HepG2 (cell line): ENCODE results near the gene SUSD4.

Experiments used
- CCAR2 ChIP-seq: fragments of 200-400 bp; formaldehyde crosslinking; optimal IDR thresholded peaks from 2 replicates; pipeline ENCODE3; 2018; ENCODE audit warnings: low read depth, mild to moderate bottlenecking, low read length, moderate library complexity
- CHCHD3 ChIP-seq: sonication (generic); formaldehyde crosslinking; IDR thresholded peaks from 2 replicates; pipeline ENCODE4 v1.8.0; 2022; ENCODE audit warnings: mild to moderate bottlenecking, missing genetic modification reagents, moderate library complexity
- KLF12 ChIP-seq: sonication (generic); formaldehyde crosslinking; IDR thresholded peaks from 2 replicates; pipeline ENCODE4 v1.4.0; 2020; ENCODE audit warnings: missing genetic modification reagents, borderline replicate concordance
- PAX8 ChIP-seq: sonication (generic); formaldehyde crosslinking; IDR thresholded peaks from 2 replicates; pipeline ENCODE4 v1.8.0; 2022; ENCODE audit warnings: mild to moderate bottlenecking, missing genetic modification reagents, borderline replicate concordance
- ZHX2 ChIP-seq, 2 experiments: sonication (generic) in 1 of 2; formaldehyde crosslinking in 1 of 2; IDR thresholded peaks; 2 replicates each; pipeline versions ENCODE4 v1.6.1 to v1.9.0; 2014 to 2022; ENCODE audit warnings: antibody characterized with exemption in 1 of 2, borderline replicate concordance in 1 of 2, inconsistent platforms in 1 of 2, low read depth in 1 of 2, missing genetic modification reagents in 1 of 2
- ZNF138 ChIP-seq: sonication (generic); formaldehyde crosslinking; IDR thresholded peaks from 2 replicates; pipeline ENCODE4 v1.5.0; 2020; ENCODE audit warnings: mild to moderate bottlenecking, low read depth, missing genetic modification reagents
- ZNF253 ChIP-seq: sonication (generic); formaldehyde crosslinking; IDR thresholded peaks from 2 replicates; pipeline ENCODE4 v1.8.0; 2022; ENCODE audit warnings: mild to moderate bottlenecking, missing genetic modification reagents, borderline replicate concordance
- ZNF282 ChIP-seq: fragments of 450-650 bp; IDR thresholded peaks from 2 replicates; pipeline ENCODE4 v1.6.1; 2018; ENCODE audit not compliant: partially characterized antibody
- TF ChIP-seq, protein P1 (sequence below): sonication (generic); formaldehyde crosslinking; IDR thresholded peaks from 2 replicates; pipeline ENCODE4 v1.5.0; 2020; ENCODE audit warnings: mild to moderate bottlenecking, missing genetic modification reagents, moderate library complexity

GRCh38 chr1:223403184-223403815 is 39.3 kb upstream of the SUSD4 start:
- TF ChIP-seq KLF12 (no peak), ZNF138 (CRISPR knock-in tag) (no peak), CCAR2 (no peak), ZHX2 (IDR thresholded peaks at IDR 0.05; ENCODE audit: low read depth) (no peak), ZHX2 (CRISPR knock-in tag; IDR thresholded peaks at IDR 0.05; ENCODE audit: borderline replicate concordance) (no peak), CHCHD3 (CRISPR knock-in tag) (no peak), PAX8 (CRISPR knock-in tag) (no peak), ZNF253 (CRISPR knock-in tag) (no peak), ZNF282 (no peak)
- TF ChIP-seq, protein P1, sequence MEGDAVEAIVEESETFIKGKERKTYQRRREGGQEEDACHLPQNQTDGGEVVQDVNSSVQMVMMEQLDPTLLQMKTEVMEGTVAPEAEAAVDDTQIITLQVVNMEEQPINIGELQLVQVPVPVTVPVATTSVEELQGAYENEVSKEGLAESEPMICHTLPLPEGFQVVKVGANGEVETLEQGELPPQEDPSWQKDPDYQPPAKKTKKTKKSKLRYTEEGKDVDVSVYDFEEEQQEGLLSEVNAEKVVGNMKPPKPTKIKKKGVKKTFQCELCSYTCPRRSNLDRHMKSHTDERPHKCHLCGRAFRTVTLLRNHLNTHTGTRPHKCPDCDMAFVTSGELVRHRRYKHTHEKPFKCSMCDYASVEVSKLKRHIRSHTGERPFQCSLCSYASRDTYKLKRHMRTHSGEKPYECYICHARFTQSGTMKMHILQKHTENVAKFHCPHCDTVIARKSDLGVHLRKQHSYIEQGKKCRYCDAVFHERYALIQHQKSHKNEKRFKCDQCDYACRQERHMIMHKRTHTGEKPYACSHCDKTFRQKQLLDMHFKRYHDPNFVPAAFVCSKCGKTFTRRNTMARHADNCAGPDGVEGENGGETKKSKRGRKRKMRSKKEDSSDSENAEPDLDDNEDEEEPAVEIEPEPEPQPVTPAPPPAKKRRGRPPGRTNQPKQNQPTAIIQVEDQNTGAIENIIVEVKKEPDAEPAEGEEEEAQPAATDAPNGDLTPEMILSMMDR (CRISPR knock-in tag), result no peak
